Endometrium (tissue), 2 donors: ENCODE results near the gene MCF2L.

Experiments
- FAIRE-seq: peaks from 2 replicates; lab custom pipeline; 2012; peaks lifted over from hg19 to GRCh38; lab: Jason Lieb, UNC
- donor health status: control.
- donor health status: control.

MCF2L gene

GRCh38 chr13:113113846-113114271 lies 144.8 kb downstream of the MCF2L start:
- FAIRE-seq = no peak

GRCh38 chr13:113114511-113115362 lies 145.7 kb downstream of the MCF2L start:
- no peak for FAIRE-seq

- FAIRE-seq = no peak
Observed at GRCh38 chr13:113115363-113116205, 146.6 kb downstream of the MCF2L start.

GRCh38 chr13:113116206-113116800 lies 147.3 kb downstream of the MCF2L start:
- no peak for FAIRE-seq

- FAIRE-seq = no peak
Observed at GRCh38 chr13:113116871-113117271, 147.9 kb downstream of the MCF2L start.

- no peak for FAIRE-seq
Observed at GRCh38 chr13:113117335-113117872, 148.4 kb downstream of the MCF2L start.

GRCh38 chr13:113117911-113118260 lies 148.9 kb downstream of the MCF2L start:
- FAIRE-seq = no peak

- no peak for FAIRE-seq
Observed at GRCh38 chr13:113118261-113119021, 149.4 kb downstream of the MCF2L start.

GRCh38 chr13:113119166-113119821 lies 150.3 kb downstream of the MCF2L start:
- no peak for FAIRE-seq

GRCh38 chr13:113119822-113120189 lies 150.8 kb downstream of the MCF2L start:
- no peak for FAIRE-seq

GRCh38 chr13:113120300-113121182 lies 151.5 kb downstream of the MCF2L start:
- no peak for FAIRE-seq

GRCh38 chr13:113121183-113121927 lies 152.3 kb downstream of the MCF2L start:
- FAIRE-seq = no peak

GRCh38 chr13:113121928-113122471 lies 153.0 kb downstream of the MCF2L start:
- FAIRE-seq = no peak

- FAIRE-seq = peak; percentile 26
Observed at GRCh38 chr13:113122550-113123225, 153.7 kb downstream of the MCF2L start, which contains the start of gene F10. Gene F10 (plus strand): TSS chr13:113122799. CDS start chr13:113122856, 57 bp downstream.

- no peak for FAIRE-seq
Observed at GRCh38 chr13:113123226-113124201, 154.5 kb downstream of the MCF2L start.

- FAIRE-seq = no peak
Observed at GRCh38 chr13:113124211-113124970, 155.4 kb downstream of the MCF2L start.
